GM12892 (cell line): ENCODE measurements around the gene ACOT7.

ENCODE experiments used
- POLR2A ChIP-seq: IDR thresholded peaks from 2 replicates; pipeline ENCODE4 v1.6.1; 2011; ENCODE audit warnings: low read depth, low read length, control low read depth
- POLR2AphosphoS5 ChIP-seq: IDR thresholded peaks from 2 replicates; pipeline ENCODE4 v1.6.1; 2011; ENCODE audit warnings: low read depth, low read length, control low read depth

DNA sequence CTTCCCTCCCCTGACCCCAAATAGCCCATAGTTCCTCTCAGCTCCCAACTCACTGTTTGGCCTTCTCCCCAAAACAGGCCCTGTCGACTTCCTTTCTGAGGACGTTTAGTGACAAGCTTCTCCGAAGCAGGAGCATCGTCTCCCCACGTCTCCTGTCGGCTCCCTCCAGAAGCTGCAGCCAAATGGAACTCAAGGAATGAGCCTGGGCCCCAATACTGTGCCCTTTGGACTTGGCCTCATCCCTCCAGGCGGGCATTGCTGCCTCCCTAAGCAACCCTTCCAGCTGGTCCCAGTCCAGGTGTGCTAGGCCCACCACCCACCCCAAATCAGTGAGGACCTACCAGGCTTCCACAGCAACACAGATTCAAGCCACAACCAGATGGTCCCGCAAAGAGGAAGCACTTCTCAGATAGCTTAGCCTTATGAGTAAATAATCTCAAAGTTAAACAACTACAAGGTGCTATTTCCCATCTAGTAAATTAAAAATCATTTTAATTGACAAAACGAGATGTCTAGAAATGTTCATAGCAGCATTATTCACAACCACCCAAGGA lies 33.0 kb downstream of the ACOT7 start:
- TF ChIP-seq POLR2A = no peak
- TF ChIP-seq POLR2AphosphoS5 = no peak
